ENCODE measurements around the gene UBE2G1. TPM values are rescaled to one million over a fixed set of nuclear protein-coding genes. Genes with fewer than 3 reads are reported as not detected.

The UBE2G1 gene
- total RNA-seq, 1 donor = 39.3 TPM

DNA sequence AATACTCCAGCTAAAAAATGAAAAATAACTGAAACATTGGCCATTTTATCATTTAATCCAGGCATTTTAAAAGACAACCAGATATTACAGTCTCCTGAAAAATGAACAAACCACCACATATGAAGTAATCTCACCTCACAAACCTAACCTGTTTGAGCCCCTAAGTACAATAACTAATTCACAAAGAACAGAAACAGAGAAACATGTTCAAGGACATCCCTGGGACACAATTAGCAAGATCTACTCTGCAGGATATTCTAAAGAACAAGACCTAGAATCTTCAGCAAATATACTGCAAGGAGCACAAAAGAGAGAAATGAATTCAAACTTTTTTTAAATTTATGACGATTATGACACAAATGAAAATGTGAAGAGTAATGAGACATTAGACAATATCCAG lies 51.9 kb downstream of the UBE2G1 start:
- H3K4me3 ChIP-seq (ENCODE audit: low read depth, low read length) = no peak overlapping the region
- TF ChIP-seq, protein P1, sequence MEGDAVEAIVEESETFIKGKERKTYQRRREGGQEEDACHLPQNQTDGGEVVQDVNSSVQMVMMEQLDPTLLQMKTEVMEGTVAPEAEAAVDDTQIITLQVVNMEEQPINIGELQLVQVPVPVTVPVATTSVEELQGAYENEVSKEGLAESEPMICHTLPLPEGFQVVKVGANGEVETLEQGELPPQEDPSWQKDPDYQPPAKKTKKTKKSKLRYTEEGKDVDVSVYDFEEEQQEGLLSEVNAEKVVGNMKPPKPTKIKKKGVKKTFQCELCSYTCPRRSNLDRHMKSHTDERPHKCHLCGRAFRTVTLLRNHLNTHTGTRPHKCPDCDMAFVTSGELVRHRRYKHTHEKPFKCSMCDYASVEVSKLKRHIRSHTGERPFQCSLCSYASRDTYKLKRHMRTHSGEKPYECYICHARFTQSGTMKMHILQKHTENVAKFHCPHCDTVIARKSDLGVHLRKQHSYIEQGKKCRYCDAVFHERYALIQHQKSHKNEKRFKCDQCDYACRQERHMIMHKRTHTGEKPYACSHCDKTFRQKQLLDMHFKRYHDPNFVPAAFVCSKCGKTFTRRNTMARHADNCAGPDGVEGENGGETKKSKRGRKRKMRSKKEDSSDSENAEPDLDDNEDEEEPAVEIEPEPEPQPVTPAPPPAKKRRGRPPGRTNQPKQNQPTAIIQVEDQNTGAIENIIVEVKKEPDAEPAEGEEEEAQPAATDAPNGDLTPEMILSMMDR (IDR thresholded peaks at IDR 0.05; ENCODE audit: insufficient read depth, low read length) = no peak
- no peak for DNase-seq (ENCODE audit: low read depth)

DNA sequence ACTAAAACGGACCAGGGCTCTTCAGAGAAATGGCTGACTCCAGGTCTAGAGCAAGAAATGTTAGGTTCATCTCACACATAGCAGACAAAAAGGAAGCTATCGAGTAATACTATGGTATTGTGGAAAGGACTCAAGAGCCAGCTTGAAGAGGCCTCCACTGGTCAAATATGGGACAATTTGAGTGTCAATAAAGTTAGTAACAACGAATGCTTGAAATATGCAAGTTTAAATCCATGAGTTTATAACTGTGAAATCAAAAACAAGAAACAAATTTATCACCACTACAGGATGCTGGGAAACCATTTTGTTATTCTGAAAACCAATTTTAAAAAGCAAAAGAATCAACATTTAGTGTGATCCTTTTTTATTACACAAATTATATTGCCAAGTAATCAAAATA lies 52.3 kb downstream of the UBE2G1 start:
- TF ChIP-seq, protein P1 (IDR thresholded peaks at IDR 0.05; ENCODE audit: insufficient read depth, low read length) = no peak
- DNase-seq (ENCODE audit: low read depth) = no peak
- H3K4me3 ChIP-seq (ENCODE audit: low read depth, low read length) = no peak overlapping the region

DNA sequence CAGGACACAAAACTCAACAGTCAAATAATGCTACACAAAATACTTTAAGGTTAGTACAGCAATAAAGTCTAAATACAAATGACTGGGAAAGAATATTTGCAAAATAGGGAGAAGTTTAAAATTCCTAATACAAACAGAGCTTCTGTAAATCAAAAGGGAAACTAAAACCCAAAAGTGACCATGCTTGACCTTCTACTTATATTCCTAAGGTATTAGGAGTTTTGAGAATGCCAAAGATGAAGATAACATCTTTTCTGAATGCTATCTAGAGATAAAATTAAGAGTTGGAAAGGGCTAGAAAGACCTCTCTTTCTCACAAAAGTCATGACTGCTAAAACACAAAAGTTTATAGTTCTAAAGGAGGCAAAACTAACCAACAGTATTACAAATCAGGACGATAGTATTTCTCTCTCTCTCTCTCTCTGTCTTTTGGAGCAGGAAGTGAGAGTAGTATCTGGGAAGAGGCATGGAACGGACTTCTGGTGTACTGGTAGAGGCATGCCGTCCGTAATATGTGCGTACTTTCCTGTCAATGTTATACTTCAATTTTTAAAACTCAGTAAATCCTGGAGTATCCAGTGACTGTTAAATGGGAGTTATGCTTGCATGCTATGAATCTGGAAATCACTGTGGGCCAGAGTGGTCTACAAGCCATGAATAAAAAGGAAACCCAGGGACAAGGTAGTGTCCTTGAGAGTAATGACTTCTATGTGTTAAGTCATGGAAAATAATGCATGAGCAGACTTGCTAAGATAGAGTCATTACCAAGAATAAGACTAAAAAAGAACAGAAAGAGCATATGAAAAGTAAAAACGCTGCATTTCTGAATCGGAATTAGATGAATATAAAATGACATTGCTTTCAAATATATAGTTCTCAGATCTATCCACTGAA lies 53.0 kb downstream of the UBE2G1 start:
- TF ChIP-seq, protein P1 (IDR thresholded peaks at IDR 0.05; ENCODE audit: insufficient read depth, low read length) = no peak
- peak overlapping the region; percentile 16 for H3K4me3 ChIP-seq (ENCODE audit: low read depth, low read length)
- DNase-seq (ENCODE audit: low read depth) = no peak

DNA sequence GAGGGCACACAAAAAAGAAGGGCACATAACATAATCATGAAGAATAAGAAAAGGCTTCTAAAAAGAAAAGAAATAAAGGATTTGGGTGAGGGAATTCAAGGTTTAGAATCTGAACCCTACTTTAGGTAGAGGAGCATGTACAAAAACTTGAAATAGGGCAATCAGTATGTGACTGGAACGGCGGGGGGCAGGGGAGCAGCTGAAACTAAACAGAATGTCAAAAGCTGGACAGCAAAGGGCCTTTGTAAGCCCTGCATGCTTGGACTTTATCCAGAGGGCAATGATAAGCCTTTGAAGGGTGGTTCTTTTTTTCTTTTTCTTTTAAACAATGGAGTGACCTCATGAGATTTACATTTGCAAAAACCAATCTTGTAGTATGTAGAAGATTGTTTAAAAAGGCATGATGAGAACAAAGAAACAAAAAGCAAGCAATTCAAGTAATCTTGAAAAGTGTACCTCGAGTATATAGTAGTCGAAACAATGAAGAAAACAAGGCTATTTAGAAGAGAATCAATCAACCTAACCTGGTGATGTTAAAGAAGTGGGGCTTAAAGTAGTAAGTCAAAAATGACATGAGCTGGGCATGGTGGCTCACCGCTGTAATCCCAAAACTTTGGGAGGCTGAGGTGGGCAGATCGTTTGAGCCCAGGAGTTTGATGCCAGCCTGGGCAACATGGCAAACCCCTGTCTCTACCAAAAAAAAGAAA lies 56.0 kb downstream of the UBE2G1 start:
- H3K4me3 ChIP-seq (ENCODE audit: low read depth, low read length) = no peak overlapping the region
- TF ChIP-seq, protein P1 (IDR thresholded peaks at IDR 0.05; ENCODE audit: insufficient read depth, low read length) = no peak
- peak; percentile 95 for DNase-seq (ENCODE audit: low read depth)

DNA sequence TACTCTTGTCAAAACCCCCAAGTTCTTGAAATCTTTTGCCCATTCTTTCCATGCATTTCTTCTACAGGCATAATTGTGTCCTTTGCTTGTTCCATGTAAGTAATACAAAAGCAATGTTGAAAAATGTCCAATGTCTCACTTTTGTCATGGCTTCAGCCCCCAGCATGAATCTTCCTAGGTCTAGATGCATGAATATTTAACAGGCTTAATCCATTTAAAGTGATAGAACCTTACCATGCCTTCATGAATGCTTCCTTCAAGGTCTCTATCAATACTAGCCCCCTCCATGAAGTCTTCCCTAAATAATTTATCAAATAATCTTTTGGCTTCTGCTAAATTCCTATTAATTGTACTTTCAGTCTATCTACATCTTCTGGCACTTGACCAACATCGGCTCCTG lies 56.6 kb downstream of the UBE2G1 start:
- TF ChIP-seq, protein P1 (IDR thresholded peaks at IDR 0.05; ENCODE audit: insufficient read depth, low read length) = no peak
- DNase-seq (ENCODE audit: low read depth) = no peak
- no peak overlapping the region for H3K4me3 ChIP-seq (ENCODE audit: low read depth, low read length)

DNA sequence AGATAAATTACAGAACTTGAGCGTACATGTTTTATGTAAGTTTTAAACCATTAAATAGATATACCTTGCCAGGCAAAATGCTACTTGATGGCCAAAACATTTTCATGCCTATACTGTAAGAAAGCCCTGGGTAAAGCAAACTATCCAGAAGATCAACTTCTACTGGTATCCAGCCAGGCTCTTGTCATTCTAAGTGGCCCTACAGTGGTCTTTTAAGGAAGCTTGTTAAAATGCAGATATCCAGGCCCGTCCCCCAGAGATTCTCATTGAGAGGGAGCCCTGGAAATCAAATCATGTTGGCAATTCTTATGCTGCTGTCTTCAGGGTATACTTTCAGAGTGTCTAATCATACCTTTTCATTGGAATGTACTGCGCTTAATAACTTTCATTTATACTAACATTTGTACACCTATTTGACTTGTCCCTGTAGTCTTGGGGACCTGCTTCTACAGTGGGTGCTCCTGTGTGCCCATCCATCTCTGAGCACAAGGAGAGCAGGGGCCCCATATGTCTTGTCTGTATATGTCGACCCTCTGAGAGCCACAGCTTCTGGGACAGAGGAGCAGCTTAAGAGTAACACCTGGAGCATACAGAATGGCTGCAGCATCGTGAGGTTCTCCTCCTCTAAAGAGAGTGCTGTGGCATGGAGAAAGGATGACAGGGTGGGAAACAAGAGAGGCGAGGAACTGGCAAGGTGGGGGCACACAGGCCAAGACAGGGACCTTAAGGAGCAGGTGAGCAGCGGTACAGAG lies 59.1 kb downstream of the UBE2G1 start:
- TF ChIP-seq, protein P1 (IDR thresholded peaks at IDR 0.05; ENCODE audit: insufficient read depth, low read length) = no peak
- H3K4me3 ChIP-seq (ENCODE audit: low read depth, low read length) = no peak overlapping the region
- DNase-seq (ENCODE audit: low read depth) = no peak

Data from fibroblast of the aortic adventitia (primary cell).